GM12801 (cell line): ENCODE measurements around the gene PLEKHA6.

ENCODE experiments used
- CTCF ChIP-seq: IDR thresholded peaks from one replicate; pipeline ENCODE4 v1.5.1; 2011; ENCODE audit warnings: control low read depth; ENCODE audit not compliant: insufficient read length; ENCODE audit errors: extremely low read depth

PLEKHA6 gene

GRCh38 chr1:204350857-204351573 is 8.7 kb downstream of the PLEKHA6 start:
- no peak for TF ChIP-seq CTCF

GRCh38 chr1:204350312-204350711 is 9.4 kb downstream of the PLEKHA6 start:
- no peak for TF ChIP-seq CTCF

GRCh38 chr1:204349602-204350001 is 10.1 kb downstream of the PLEKHA6 start:
- no peak for TF ChIP-seq CTCF

GRCh38 chr1:204348722-204349121 is 11.0 kb downstream of the PLEKHA6 start:
- no peak for TF ChIP-seq CTCF

GRCh38 chr1:204348242-204348641 is 11.5 kb downstream of the PLEKHA6 start:
- TF ChIP-seq CTCF: no peak

- no peak for TF ChIP-seq CTCF
These were observed 13.6 kb downstream of the PLEKHA6 start for GRCh38 chr1:204345941-204346645.

GRCh38 chr1:204345438-204345841 is 14.3 kb downstream of the PLEKHA6 start:
- no peak for TF ChIP-seq CTCF
